Neutrophil (primary cell): ENCODE measurements around the gene CDKN1B.

Experiments
- H3K27ac ChIP-seq: fragments of 200-600 bp; sonication (generic); 2 replicates; pipeline ENCODE4 v1.5.1; 2016; ENCODE audit warnings: mild to moderate bottlenecking, moderate library complexity
- H3K27me3 ChIP-seq: fragments of 200-600 bp; sonication (generic); 2 replicates; pipeline ENCODE4 v1.6.0; 2016; ENCODE audit warnings: mild to moderate bottlenecking
- H3K36me3 ChIP-seq: fragments of 200-600 bp; sonication (generic); 2 replicates; pipeline ENCODE4 v1.5.1; 2017
- H3K4me1 ChIP-seq, 2 experiments: fragments of 200-600 bp in 1 of 2; sonication (generic) in 1 of 2; 1 replicate in 1 of 2; 2 replicates in 1 of 2; pipeline versions ENCODE4 v1.5.1 to v1.6.1; 2013 to 2016; ENCODE audit warnings: low read depth in 1 of 2, low read length in 1 of 2, mild to moderate bottlenecking in 1 of 2, moderate library complexity in 1 of 2; ENCODE audit not compliant: control insufficient read depth in 1 of 2, insufficient read depth in 1 of 2
- H3K4me3 ChIP-seq, 2 experiments: fragments of 200-600 bp in 1 of 2; sonication (generic) in 1 of 2; 1 replicate in 1 of 2; 2 replicates in 1 of 2; pipeline ENCODE4 v1.5.1; 2013 to 2016; ENCODE audit warnings: low read depth in 1 of 2, low read length in 1 of 2, mild to moderate bottlenecking in 1 of 2, moderate library complexity in 1 of 2
- H3K9me3 ChIP-seq: fragments of 200-600 bp; sonication (generic); 2 replicates; pipeline ENCODE4 v1.5.1; 2016
- CTCF ChIP-seq: fragments of 200-600 bp; sonication (generic); IDR thresholded peaks from 2 replicates; pipeline ENCODE4 v1.5.1; 2016; ENCODE audit warnings: antibody characterized with exemption

Gene CDKN1B

GRCh38 chr12:12770262-12770661, 53.1 kb downstream of the CDKN1B start:
- H3K9me3 ChIP-seq = no peaks in the 10 kb centered on the region
- H3K4me1 ChIP-seq = no peaks in the 10 kb centered on the region
- no peak for TF ChIP-seq CTCF
- no peak overlapping the region for H3K27ac ChIP-seq
- no peaks in the 10 kb centered on the region for H3K36me3 ChIP-seq
- H3K4me3 ChIP-seq = no peak overlapping the region
- H3K27me3 ChIP-seq = no peaks in the 10 kb centered on the region
